Measurements from ENCODE around the gene PGM5.

GRCh38 chr9:68426755-68427154 lies 70.3 kb downstream of the PGM5 start:
- TF ChIP-seq POLR2AphosphoS5 (IDR thresholded peaks at IDR 0.05; ENCODE audit: insufficient read depth in 1 of 2, low read depth in 1 of 2): no peak
- no peak for TF ChIP-seq CTCF (IDR thresholded peaks at IDR 0.05)
- no peak for TF ChIP-seq POLR2A (IDR thresholded peaks at IDR 0.05)
